ENCODE results near the gene ZEB2. TPM values are rescaled to one million over a fixed set of nuclear protein-coding genes. Genes with fewer than 3 reads are reported as not detected.

The ZEB2 gene
- total RNA-seq, 2 experiments from 2014 or later, result 19.4 to 20.6 TPM

GRCh38 chr2:144434425-144435222, 85.3 kb downstream of the ZEB2 start:
- H3K27ac Mint-ChIP-seq, result no peak overlapping the region
- H3K27me3 Mint-ChIP-seq, result no peaks in the 10 kb centered on the region
- POLR2A ChIA-PET, result no interaction called here
- DNase-seq, result no peak
- CTCF ChIA-PET, result no interaction called here
- no peaks in the 10 kb centered on the region for H3K36me3 Mint-ChIP-seq (ENCODE audit: low read depth)
- H3K4me3 Mint-ChIP-seq, result no peak overlapping the region
- H3K4me1 Mint-ChIP-seq, result no peaks in the 10 kb centered on the region
- H3K9me3 Mint-ChIP-seq, result no peaks in the 10 kb centered on the region

DNA sequence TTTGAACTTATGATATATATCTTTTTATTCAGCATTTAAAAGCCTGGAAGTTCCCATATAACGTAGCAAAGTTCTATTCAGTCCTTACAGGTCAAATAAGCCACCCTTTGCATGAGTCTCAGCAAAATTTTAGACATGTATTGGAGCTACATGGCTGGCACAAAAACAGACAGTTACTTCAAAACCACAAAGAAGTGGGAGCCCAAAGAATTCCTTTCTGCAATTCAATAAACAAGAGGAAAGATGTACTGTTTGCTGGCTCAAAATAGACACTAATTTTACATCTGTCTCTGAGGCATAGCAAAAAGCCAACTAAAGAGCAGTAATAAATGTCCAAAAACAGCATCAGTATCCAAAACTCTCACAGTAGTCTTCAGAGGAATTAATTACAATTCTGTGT, 87.0 kb downstream of the ZEB2 start:
- DNase-seq, result no peak
- no peak overlapping the region for H3K27ac Mint-ChIP-seq
- H3K4me1 Mint-ChIP-seq, result no peaks in the 10 kb centered on the region
- POLR2A ChIA-PET, result no interaction called here
- CTCF ChIA-PET, result no interaction called here
- H3K4me3 Mint-ChIP-seq, result no peak overlapping the region
- no peaks in the 10 kb centered on the region for H3K9me3 Mint-ChIP-seq
- H3K27me3 Mint-ChIP-seq, result no peaks in the 10 kb centered on the region
- H3K36me3 Mint-ChIP-seq (ENCODE audit: low read depth), result peaks cover 10% of the 10 kb centered on the region

- H3K4me3 Mint-ChIP-seq, result no peak overlapping the region
- H3K36me3 Mint-ChIP-seq (ENCODE audit: low read depth), result peaks cover 12% of the 10 kb centered on the region
- CTCF ChIA-PET, result no interaction called here
- no peaks in the 10 kb centered on the region for H3K4me1 Mint-ChIP-seq
- no peaks in the 10 kb centered on the region for H3K27me3 Mint-ChIP-seq
- DNase-seq, result no peak
- H3K27ac Mint-ChIP-seq, result no peak overlapping the region
- no peaks in the 10 kb centered on the region for H3K9me3 Mint-ChIP-seq
- POLR2A ChIA-PET, result no interaction called here
Observed at GRCh38 chr2:144431998-144432397, 87.9 kb downstream of the ZEB2 start.

DNA sequence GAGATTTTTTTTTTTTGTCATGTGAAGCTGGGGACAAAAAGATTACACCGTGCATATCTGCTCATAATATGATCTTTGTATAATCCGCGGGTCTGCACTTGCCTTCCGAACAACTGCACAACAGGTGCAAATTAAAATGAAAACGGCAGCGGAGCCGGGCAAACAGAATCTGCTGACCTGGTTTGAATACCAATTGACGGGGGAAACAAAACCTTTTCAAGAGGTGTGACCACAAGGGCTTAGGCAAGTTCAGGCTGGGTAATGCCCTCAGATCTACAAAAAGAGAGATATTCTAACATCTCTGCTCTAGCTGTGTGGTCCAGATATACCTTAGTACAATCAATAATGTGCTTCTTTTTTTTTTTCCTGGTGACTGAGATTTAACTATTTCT, 88.5 kb downstream of the ZEB2 start:
- Mint-ChIP-seq H3K9me3 (no peaks in the 10 kb centered on the region), H3K4me1 (no peaks in the 10 kb centered on the region), H3K36me3 (ENCODE audit: low read depth) (peaks cover 12% of the 10 kb centered on the region), H3K4me3 (no peak overlapping the region), H3K27ac (no peak overlapping the region), H3K27me3 (no peaks in the 10 kb centered on the region)
- CTCF ChIA-PET, result no interaction called here
- POLR2A ChIA-PET, result interaction anchor here (1.2 kb wide), 1 partner anchor 13 kb away, joined by 4 read pairs; no protein-coding TSS in a partner anchor
- no peak for DNase-seq

DNA sequence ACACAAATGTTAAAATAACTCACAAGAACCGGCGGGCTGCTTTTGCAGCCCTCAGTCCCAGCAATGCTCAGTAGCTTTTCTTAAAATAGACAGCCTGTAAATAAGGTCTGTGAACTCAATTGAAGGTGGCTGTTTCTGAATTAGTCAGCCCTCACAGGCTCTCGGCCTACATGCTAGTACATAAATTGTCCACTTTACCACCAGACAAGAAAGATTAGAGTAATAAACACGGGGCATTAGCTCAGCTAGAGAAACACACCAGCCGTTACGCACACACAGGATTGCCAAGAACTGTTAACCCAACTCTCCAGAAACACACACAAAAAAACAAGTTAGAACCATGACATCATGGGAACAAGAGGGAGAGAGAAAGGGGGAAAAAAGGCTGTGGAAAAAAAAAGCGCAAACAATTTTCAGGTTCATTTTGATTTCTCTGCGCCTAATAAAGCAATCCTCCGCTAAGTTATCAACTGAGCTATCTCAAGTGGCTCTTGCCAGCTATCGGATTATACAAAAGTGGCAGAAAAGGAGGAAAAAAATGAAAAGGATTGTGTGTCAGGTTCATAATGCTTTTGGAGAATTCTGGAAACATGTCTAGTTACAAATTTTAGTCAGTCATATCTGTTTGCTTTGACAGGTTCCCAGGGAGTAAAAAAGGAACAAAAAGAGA, 89.1 kb downstream of the ZEB2 start:
- H3K27ac Mint-ChIP-seq, result no peak overlapping the region
- H3K27me3 Mint-ChIP-seq, result no peaks in the 10 kb centered on the region
- no peak overlapping the region for H3K4me3 Mint-ChIP-seq
- CTCF ChIA-PET, result no interaction called here
- peaks cover 12% of the 10 kb centered on the region for H3K36me3 Mint-ChIP-seq (ENCODE audit: low read depth)
- POLR2A ChIA-PET, result interaction anchor here (0.8 to 1.2 kb wide), 2 partner anchors 9 to 14 kb away, joined by 3 to 4 read pairs; no protein-coding TSS in a partner anchor
- H3K4me1 Mint-ChIP-seq, result peaks cover 1% of the 10 kb centered on the region
- H3K9me3 Mint-ChIP-seq, result no peaks in the 10 kb centered on the region
- no peak for DNase-seq

DNA sequence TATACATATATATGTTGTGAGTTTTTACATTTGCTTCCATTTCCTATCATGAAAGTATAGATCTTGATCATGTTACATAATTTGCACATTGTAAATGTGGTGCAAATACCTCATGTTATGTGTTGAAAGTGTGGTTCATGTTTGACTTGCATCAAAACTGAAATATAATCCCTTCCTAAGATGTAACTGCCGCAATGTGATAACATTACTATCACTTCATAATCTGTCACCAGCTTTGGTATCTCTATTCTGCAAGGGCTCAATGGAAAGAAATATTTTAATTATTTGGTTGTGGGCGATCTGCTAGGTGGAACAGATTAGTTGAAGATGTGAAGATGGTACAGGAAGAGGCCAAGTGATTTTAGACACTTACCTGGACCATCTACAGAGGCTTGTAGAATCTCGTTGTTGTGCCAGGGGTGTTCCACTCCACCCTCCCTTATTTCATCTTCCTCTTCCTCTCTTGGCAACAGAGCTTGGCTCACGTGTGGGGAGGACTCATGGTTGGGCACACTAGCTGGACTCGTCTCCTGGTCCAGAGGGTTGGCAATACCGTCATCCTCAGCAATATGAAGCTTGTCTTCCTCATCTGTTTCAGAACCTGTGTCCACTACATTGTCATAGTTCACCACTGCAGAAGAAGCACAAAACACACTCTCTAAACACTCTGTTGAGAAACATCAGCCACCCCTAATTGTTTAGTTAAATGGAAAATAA, 90.4 kb downstream of the ZEB2 start:
- ChIA-PET POLR2A (interaction anchor here (0.8 to 1.2 kb wide), 2 partner anchors 10 to 99 kb away, joined by 3 to 4 read pairs; no protein-coding TSS in a partner anchor), CTCF (interaction anchor here (0.6 kb wide), 1 partner anchor 15 kb away, joined by 3 read pairs; no protein-coding TSS in a partner anchor)

GRCh38 chr2:144426981-144427479, 92.9 kb downstream of the ZEB2 start:
- ChIA-PET POLR2A (interaction anchor here (1.3 kb wide), 1 partner anchor 12 kb away, joined by 3 read pairs; no protein-coding TSS in a partner anchor), CTCF (no interaction called here)
- Mint-ChIP-seq H3K4me3 (no peak overlapping the region), H3K27me3 (no peaks in the 10 kb centered on the region), H3K36me3 (ENCODE audit: low read depth) (peaks cover 19% of the 10 kb centered on the region), H3K4me1 (peaks cover 6% of the 10 kb centered on the region), H3K9me3 (no peaks in the 10 kb centered on the region), H3K27ac (no peak overlapping the region)
- no peak for DNase-seq

More for the DNA sequence above, 90.4 kb downstream of the ZEB2 start:
- peaks cover 5% of the 10 kb centered on the region for H3K4me1 Mint-ChIP-seq
- no peak for DNase-seq
- no peaks in the 10 kb centered on the region for H3K9me3 Mint-ChIP-seq
- no peak overlapping the region for H3K27ac Mint-ChIP-seq
- H3K36me3 Mint-ChIP-seq (ENCODE audit: low read depth), result peaks cover 12% of the 10 kb centered on the region
- H3K4me3 Mint-ChIP-seq, result no peak overlapping the region
- no peaks in the 10 kb centered on the region for H3K27me3 Mint-ChIP-seq

- no peak for DNase-seq
- Mint-ChIP-seq H3K9me3 (no peaks in the 10 kb centered on the region), H3K36me3 (ENCODE audit: low read depth) (peaks cover 21% of the 10 kb centered on the region), H3K27ac (no peak overlapping the region), H3K4me3 (no peak overlapping the region), H3K27me3 (no peaks in the 10 kb centered on the region), H3K4me1 (peaks cover 6% of the 10 kb centered on the region)
- ChIA-PET CTCF (no interaction called here), POLR2A (interaction anchor here (1.3 kb wide), 1 partner anchor 13 kb away, joined by 3 read pairs; no protein-coding TSS in a partner anchor)
Observed at GRCh38 chr2:144426355-144426754, 93.6 kb downstream of the ZEB2 start.

DNA sequence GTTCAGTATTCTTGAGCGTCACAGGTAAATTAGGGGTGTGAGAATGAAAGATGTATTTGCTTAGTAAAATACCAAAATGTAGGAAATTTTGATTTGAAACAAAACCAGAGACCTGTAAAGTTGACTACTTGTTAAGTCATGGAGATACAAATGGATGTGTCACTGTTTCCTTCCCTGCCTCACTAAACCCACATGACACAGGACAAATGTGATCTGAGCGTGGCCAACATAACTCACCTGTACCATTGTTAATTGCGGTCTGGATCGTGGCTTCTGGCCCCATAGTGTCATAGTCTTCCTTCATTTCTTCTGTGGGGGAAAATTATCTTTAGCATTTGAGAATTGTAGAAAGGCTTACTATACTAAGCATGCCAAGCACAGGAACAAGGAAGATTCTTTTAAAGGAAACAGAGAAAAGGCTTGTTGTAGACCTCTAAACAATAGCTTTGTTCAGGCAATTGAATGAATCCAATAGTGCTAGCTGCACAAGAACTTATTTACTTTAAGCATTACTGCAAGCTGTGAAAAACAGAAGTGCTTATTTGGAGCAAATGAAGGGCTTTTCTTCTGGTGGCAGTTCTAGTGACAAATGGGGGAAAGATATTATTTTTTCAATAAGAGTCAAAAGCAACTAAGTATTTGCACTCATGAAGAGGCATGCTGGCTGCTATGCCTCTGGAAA, 95.2 kb downstream of the ZEB2 start:
- Mint-ChIP-seq H3K27ac (no peak overlapping the region), H3K27me3 (no peaks in the 10 kb centered on the region), H3K4me3 (no peak overlapping the region), H3K4me1 (peaks cover 6% of the 10 kb centered on the region), H3K36me3 (ENCODE audit: low read depth) (peaks cover 29% of the 10 kb centered on the region), H3K9me3 (no peaks in the 10 kb centered on the region)
- DNase-seq, result no peak
- ChIA-PET CTCF (no interaction called here), POLR2A (no interaction called here)

DNA sequence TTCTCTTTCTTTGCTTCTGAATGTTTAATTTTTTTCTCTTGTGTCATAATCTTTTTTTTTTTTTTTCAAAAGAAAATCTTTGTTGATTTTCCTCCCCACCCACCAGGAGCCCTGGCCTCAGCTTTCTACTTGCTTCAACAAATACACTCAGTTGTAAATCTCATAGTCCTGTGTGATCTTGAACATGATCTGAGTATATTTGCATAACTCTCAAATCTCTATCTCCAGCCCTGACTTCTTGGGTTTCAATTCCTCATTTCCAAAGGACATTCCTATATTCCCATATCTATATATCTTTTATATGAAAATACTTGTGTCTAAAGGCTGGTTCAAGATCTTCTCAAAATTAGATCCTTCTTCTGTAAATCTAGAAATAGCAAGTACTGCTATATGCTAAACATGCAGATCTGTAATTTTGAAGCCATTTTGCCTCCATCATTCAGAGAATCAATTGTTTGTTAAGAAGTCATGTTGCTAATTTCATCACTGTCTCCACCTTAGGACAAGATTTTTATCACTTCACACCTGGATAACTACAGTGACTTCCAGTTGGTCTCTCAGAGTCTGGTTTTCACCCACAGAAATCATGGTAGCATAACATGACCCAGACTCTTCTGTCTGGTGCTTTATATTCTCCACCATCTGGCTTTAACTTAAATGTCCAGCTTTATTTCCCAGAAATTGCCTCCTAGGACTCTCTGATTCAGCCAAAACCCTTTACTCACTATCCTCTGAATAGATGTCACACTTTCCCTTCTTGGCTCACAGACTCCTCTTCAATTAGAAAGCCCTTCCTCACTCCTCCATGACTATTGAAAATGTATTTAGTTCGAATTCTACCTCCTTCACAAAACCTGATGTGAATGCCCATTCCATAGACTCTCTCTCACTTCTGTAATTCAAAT, 98.1 kb downstream of the ZEB2 start:
- Mint-ChIP-seq H3K27me3 (no peaks in the 10 kb centered on the region), H3K4me3 (no peak overlapping the region), H3K9me3 (peaks cover 3% of the 10 kb centered on the region), H3K4me1 (peaks cover 6% of the 10 kb centered on the region), H3K36me3 (ENCODE audit: low read depth) (peaks cover 23% of the 10 kb centered on the region), H3K27ac (no peak overlapping the region)
- DNase-seq, result no peak
- POLR2A ChIA-PET, result no interaction called here
- CTCF ChIA-PET, result no interaction called here

DNA sequence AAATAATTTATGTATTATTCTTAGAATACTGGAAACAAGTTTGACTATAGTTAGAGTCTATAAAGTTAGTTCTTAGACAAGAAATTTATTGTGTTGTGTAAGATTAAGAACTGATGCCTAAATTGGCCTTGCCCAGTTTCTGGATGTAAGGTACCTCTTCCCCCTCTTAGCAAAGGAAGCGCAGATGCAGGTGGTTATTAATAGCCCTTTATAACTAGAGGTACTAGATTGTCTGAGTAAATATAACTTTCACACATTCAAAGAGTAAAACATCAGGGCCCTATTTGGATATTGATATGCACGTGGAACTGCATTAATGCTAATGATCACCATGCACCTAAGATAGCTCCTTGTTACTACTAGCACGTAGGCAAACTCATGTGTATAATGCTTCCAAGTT, 100.7 kb downstream of the ZEB2 start:
- H3K27me3 Mint-ChIP-seq, result no peaks in the 10 kb centered on the region
- H3K4me1 Mint-ChIP-seq, result peaks cover 14% of the 10 kb centered on the region
- no peak overlapping the region for H3K4me3 Mint-ChIP-seq
- H3K27ac Mint-ChIP-seq, result no peak overlapping the region
- ChIA-PET POLR2A (no interaction called here), CTCF (no interaction called here)
- H3K36me3 Mint-ChIP-seq (ENCODE audit: low read depth), result peaks cover 38% of the 10 kb centered on the region
- DNase-seq, result no peak
- peaks cover 10% of the 10 kb centered on the region for H3K9me3 Mint-ChIP-seq

DNA sequence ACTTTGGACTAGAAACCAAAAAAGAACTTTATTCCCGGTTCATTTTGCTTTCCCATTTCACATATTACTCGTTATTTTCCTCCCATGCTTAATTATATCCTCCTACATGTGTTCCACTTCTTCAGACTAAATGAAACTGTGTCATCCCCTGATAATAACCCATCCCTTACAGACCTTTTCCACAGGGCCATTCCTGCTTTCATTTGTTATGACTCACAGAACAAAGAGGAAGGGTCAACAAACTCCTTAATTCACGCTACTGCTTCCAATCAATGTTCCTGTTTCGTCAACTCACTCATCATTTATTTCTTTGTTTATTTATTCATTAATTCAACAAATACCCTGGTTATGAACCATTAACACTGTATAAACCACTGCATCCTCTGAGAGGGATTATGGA, 104.5 kb downstream of the ZEB2 start:
- Mint-ChIP-seq H3K27ac (no peak overlapping the region), H3K4me1 (peaks cover 21% of the 10 kb centered on the region), H3K27me3 (no peaks in the 10 kb centered on the region), H3K4me3 (no peak overlapping the region), H3K36me3 (ENCODE audit: low read depth) (peaks cover 24% of the 10 kb centered on the region), H3K9me3 (peaks cover 10% of the 10 kb centered on the region)
- ChIA-PET POLR2A (no interaction called here), CTCF (no interaction called here)
- DNase-seq, result no peak

Data from activated CD4-positive, alpha-beta memory T cell treated with anti-CD3 and anti-CD28 coated beads, Interleukin-2, amount 10 ng/mL, durations not matched to agents 7 days and 5 days (primary cell).